GM23248 (cell line): Measurements from ENCODE around the gene TRIM44. TPM values are rescaled to one million over a fixed set of nuclear protein-coding genes. Genes with fewer than 3 reads are reported as not detected.

Experiments
- DNase-seq: peaks from one replicate; pipeline ENCODE4 v3.0.0-alpha.2; 2015
- H2AFZ ChIP-seq: fragments of 200-600 bp; sonication (generic); 2 replicates; pipeline ENCODE4 v1.6.1; 2016; ENCODE audit warnings: antibody characterized with exemption
- H3F3A ChIP-seq: fragments of 200-600 bp; sonication (generic); 2 replicates; pipeline ENCODE4 v1.6.1; 2016; ENCODE audit warnings: mild to moderate bottlenecking, antibody characterized with exemption, mixed run types; ENCODE audit not compliant: insufficient read depth
- H3K27ac ChIP-seq: fragments of 200-600 bp; sonication (generic); 2 replicates; pipeline ENCODE4 v1.5.1; 2016; ENCODE audit warnings: mild to moderate bottlenecking
- H3K27me3 ChIP-seq: fragments of 200-600 bp; sonication (generic); replicated peaks from 2 replicates; pipeline ENCODE4 v1.6.1; 2016; ENCODE audit warnings: mild to moderate bottlenecking; ENCODE audit not compliant: insufficient read depth
- H3K36me3 ChIP-seq: fragments of 200-600 bp; sonication (generic); 2 replicates; pipeline ENCODE4 v1.6.1; 2016; ENCODE audit warnings: low read depth, mild to moderate bottlenecking
- H3K4me1 ChIP-seq: fragments of 200-600 bp; sonication (generic); 2 replicates; pipeline ENCODE4 v1.6.1; 2016; ENCODE audit warnings: mild to moderate bottlenecking; ENCODE audit not compliant: insufficient read depth
- H3K4me2 ChIP-seq: fragments of 200-600 bp; sonication (generic); one replicate; pipeline ENCODE4 v1.6.1; 2016; ENCODE audit warnings: mild to moderate bottlenecking; ENCODE audit not compliant: unreplicated experiment
- H3K4me3 ChIP-seq: fragments of 200-600 bp; sonication (generic); 2 replicates; pipeline ENCODE4 v1.5.1; 2016; ENCODE audit warnings: mild to moderate bottlenecking
- H3K79me2 ChIP-seq: fragments of 200-600 bp; sonication (generic); 2 replicates; pipeline ENCODE4 v1.6.1; 2016; ENCODE audit warnings: mild to moderate bottlenecking; ENCODE audit not compliant: insufficient read depth
- H3K9ac ChIP-seq: fragments of 200-600 bp; sonication (generic); 2 replicates; pipeline ENCODE4 v1.6.1; 2016; ENCODE audit warnings: mild to moderate bottlenecking
- H3K9me2 ChIP-seq: fragments of 200-600 bp; sonication (generic); 2 replicates; pipeline ENCODE4 v1.6.1; 2016; ENCODE audit warnings: mixed run types, mild to moderate bottlenecking, moderate library complexity; ENCODE audit not compliant: insufficient read depth
- H3K9me3 ChIP-seq: fragments of 200-600 bp; sonication (generic); one replicate; pipeline ENCODE4 v1.6.1; 2017; ENCODE audit warnings: low read depth
- H4K20me1 ChIP-seq: fragments of 200-600 bp; sonication (generic); 2 replicates; pipeline ENCODE4 v1.6.0; 2016; ENCODE audit not compliant: insufficient read depth
- EZH2 ChIP-seq: fragments of 200-600 bp; sonication (generic); IDR thresholded peaks from 2 replicates; pipeline ENCODE4 v1.6.1; 2018; ENCODE audit warnings: antibody characterized with exemption, mild to moderate bottlenecking; ENCODE audit not compliant: insufficient read depth, poor library complexity, severe bottlenecking
- EZH2phosphoT487 ChIP-seq: fragments of 200-600 bp; sonication (generic); IDR thresholded peaks from 2 replicates; pipeline ENCODE4 v1.6.1; 2018; ENCODE audit warnings: antibody characterized with exemption, moderate library complexity, mild to moderate bottlenecking, low read depth; ENCODE audit not compliant: insufficient read depth
- WGBS, 2 experiments: methylation state at CpG; one replicate each; pipeline ENCODE4 v1.1.6; 2015 to 2017; ENCODE audit warnings: low lambda C conversion rate in 2 of 2, low coverage in 1 of 2; ENCODE audit errors: missing lambda C conversion rate in 2 of 2; 5-methylcytosine and 5-hydroxymethylcytosine counted together
- in situ Hi-C: fragments of 300-500 bp; cut with MboI; formaldehyde crosslinking; loops from 2 replicates; pipeline ENCODE4 v1.15.0; 2020
- polyA plus RNA-seq: library from polyadenylated mRNA; unstranded; fragments of >200 nt; fragmentation: Nextera tagmentation; extraction: Ambion mirVana; gene quantifications from 2 replicates; pipeline ENCODE4 v1.2.1, GENCODE V29; 2016
- total RNA-seq: library from RNA; depleted of rRNA; stranded (reverse); fragments of >200 nt; shearing (Covaris generic); gene quantifications from 2 replicates; pipeline ENCODE4 v1.2.3, GENCODE V29; 2014

The TRIM44 gene
- total and polyA plus RNA-seq, 2 experiments from 2014 or later, result 32.2 to 37.1 TPM

GRCh38 chr11:35794333-35794732, 131.8 kb downstream of the TRIM44 start:
- Histone ChIP-seq H3K9me3 (no peaks in the 10 kb centered on the region), H3K9me2 (no peaks in the 10 kb centered on the region; the same call in 1 of the 2 replicates), H3K79me2 (peaks cover 58% of the 10 kb centered on the region), H3K4me1 (peaks cover 42% of the 10 kb centered on the region), H3K4me3 (no peak overlapping the region), H3K36me3 (no peaks in the 10 kb centered on the region), H3K9ac (no peak overlapping the region), H3K27ac (no peak overlapping the region), H3F3A (peaks cover 23% of the 10 kb centered on the region; the same call in 1 of the 2 replicates), H3K27me3 (no peaks in the 10 kb centered on the region), H3K4me2 (no peak overlapping the region), H2AFZ (no peak overlapping the region), H4K20me1 (no peaks in the 10 kb centered on the region; the same call in 1 of the 2 replicates)
- WGBS, 2 experiments, result 92 to 94% methylated on average over 2 of the region's 2 CpGs
- DNase-seq, result no peak
- in situ Hi-C loops, result no loop called here
- TF ChIP-seq EZH2phosphoT487, result no peak
- TF ChIP-seq EZH2, result no peak

GRCh38 chr11:35794850-35795249, 132.3 kb downstream of the TRIM44 start:
- Histone ChIP-seq H3F3A (peaks cover 23% of the 10 kb centered on the region; the same call in 1 of the 2 replicates), H3K9me3 (no peaks in the 10 kb centered on the region), H3K4me1 (peaks cover 42% of the 10 kb centered on the region), H3K4me2 (no peak overlapping the region), H3K36me3 (no peaks in the 10 kb centered on the region), H3K79me2 (peaks cover 58% of the 10 kb centered on the region), H3K4me3 (no peak overlapping the region), H3K27ac (peak overlapping the region; percentile 26; the same call in 1 of the 2 replicates), H3K9ac (no peak overlapping the region), H3K9me2 (no peaks in the 10 kb centered on the region; the same call in 1 of the 2 replicates), H4K20me1 (no peaks in the 10 kb centered on the region), H3K27me3 (no peaks in the 10 kb centered on the region), H2AFZ (no peak overlapping the region)
- TF ChIP-seq EZH2phosphoT487 (no peak), EZH2 (no peak)
- in situ Hi-C loops, result no loop called here
- DNase-seq, result peak; percentile 73
- WGBS, 2 experiments, result 42 to 45% methylated on average over 3 of the region's 3 CpGs

GRCh38 chr11:35796562-35796961, 134.0 kb downstream of the TRIM44 start:
- H3K4me1 ChIP-seq, result peaks cover 42% of the 10 kb centered on the region
- peak overlapping the region; percentile 59 for H3K4me2 ChIP-seq

GRCh38 chr11:35798423-35798822, 135.8 kb downstream of the TRIM44 start:
- DNase-seq, result peak; percentile 51
- H3K27me3 ChIP-seq, result no peaks in the 10 kb centered on the region
- H3K9me3 ChIP-seq, result no peaks in the 10 kb centered on the region
- H3K9ac ChIP-seq, result no peak overlapping the region
- H3K4me3 ChIP-seq, result no peak overlapping the region
- H3K4me1 ChIP-seq, result peaks cover 42% of the 10 kb centered on the region
- no peaks in the 10 kb centered on the region; the same call in 1 of the 2 replicates for H3K9me2 ChIP-seq
- peaks cover 23% of the 10 kb centered on the region; the same call in 1 of the 2 replicates for H3F3A ChIP-seq
- no peak overlapping the region for H3K27ac ChIP-seq
- H4K20me1 ChIP-seq, result no peaks in the 10 kb centered on the region
- no peak overlapping the region for H3K4me2 ChIP-seq
- TF ChIP-seq EZH2phosphoT487 (no peak), EZH2 (no peak)
- peaks cover 59% of the 10 kb centered on the region for H3K79me2 ChIP-seq
- in situ Hi-C loops, result no loop called here
- H2AFZ ChIP-seq, result no peak overlapping the region
- no peaks in the 10 kb centered on the region; the same call in 1 of the 2 replicates for H3K36me3 ChIP-seq

More at GRCh38 chr11:35796562-35796961, 134.0 kb downstream of the TRIM44 start:
- no peak overlapping the region for H3K9ac ChIP-seq
- peaks cover 23% of the 10 kb centered on the region; the same call in 1 of the 2 replicates for H3F3A ChIP-seq
- no peaks in the 10 kb centered on the region; the same call in 1 of the 2 replicates for H3K9me2 ChIP-seq
- no peaks in the 10 kb centered on the region for H3K9me3 ChIP-seq
- H3K36me3 ChIP-seq, result no peaks in the 10 kb centered on the region; the same call in 1 of the 2 replicates
- H2AFZ ChIP-seq, result no peak overlapping the region
- H3K27ac ChIP-seq, result no peak overlapping the region
- no peak for TF ChIP-seq EZH2
- TF ChIP-seq EZH2phosphoT487, result no peak
- H4K20me1 ChIP-seq, result no peaks in the 10 kb centered on the region
- peak; percentile 66 for DNase-seq
- in situ Hi-C loops, result no loop called here
- peaks cover 68% of the 10 kb centered on the region for H3K79me2 ChIP-seq
- WGBS, 2 experiments, result 37 to 52% methylated on average over 3 of the region's 3 CpGs
- H3K27me3 ChIP-seq, result no peaks in the 10 kb centered on the region
- no peak overlapping the region for H3K4me3 ChIP-seq

GRCh38 chr11:35798983-35799382, 136.4 kb downstream of the TRIM44 start:
- in situ Hi-C loops, result no loop called here
- peaks cover 42% of the 10 kb centered on the region for H3K4me1 ChIP-seq

More at GRCh38 chr11:35798983-35799382, 136.4 kb downstream of the TRIM44 start:
- no peaks in the 10 kb centered on the region for H4K20me1 ChIP-seq
- H2AFZ ChIP-seq, result no peak overlapping the region
- peaks cover 59% of the 10 kb centered on the region for H3K79me2 ChIP-seq
- TF ChIP-seq EZH2phosphoT487 (no peak), EZH2 (no peak)
- no peak overlapping the region for H3K9ac ChIP-seq
- DNase-seq, result no peak
- no peaks in the 10 kb centered on the region for H3K9me3 ChIP-seq
- no peak overlapping the region for H3K4me3 ChIP-seq
- H3K27me3 ChIP-seq, result no peaks in the 10 kb centered on the region
- WGBS, 2 experiments, result 95 to 100% methylated on average over 1 of the region's 1 CpG
- H3F3A ChIP-seq, result peaks cover 23% of the 10 kb centered on the region; the same call in 1 of the 2 replicates
- no peaks in the 10 kb centered on the region; the same call in 1 of the 2 replicates for H3K9me2 ChIP-seq
- no peak overlapping the region for H3K27ac ChIP-seq
- H3K4me2 ChIP-seq, result no peak overlapping the region
- no peaks in the 10 kb centered on the region; the same call in 1 of the 2 replicates for H3K36me3 ChIP-seq
